ENCODE data around the gene TBL1XR1.

DNA sequence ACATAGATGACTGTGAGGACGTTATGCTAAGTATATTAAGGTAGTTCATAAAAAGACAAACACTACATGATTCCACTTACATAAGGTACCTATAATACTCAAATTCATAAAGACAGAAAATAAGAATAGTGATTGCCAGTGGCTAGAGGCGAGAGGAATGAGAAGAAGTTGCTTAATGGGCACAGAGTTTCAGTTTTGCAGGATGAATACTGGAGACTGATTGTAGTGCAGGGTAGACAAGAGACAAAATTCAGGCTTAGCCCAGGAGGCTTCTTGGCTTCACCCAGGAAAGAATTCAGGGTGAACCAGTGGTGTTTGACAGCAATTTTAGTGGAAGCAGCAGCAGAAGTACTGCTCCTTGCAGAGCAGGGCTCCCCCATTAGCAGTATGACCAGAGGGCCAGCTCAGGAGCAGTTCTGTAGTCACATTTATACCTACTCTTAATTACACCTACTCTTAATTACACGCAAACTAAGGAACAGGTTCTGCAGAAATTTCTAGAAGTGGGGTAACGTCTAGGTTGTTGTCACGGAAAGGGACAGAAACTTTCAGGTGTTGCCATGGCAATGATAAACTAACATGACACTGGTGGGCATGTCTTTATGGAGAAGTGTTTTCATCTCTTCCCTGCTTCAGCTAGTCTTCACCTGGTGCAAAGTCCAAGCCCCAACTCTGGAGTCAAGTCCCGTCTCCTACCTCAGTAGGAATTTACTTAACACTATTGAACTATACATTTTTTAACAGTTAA lies 55.2 kb downstream of the TBL1XR1 start:
- TF ChIP-seq, protein P1, sequence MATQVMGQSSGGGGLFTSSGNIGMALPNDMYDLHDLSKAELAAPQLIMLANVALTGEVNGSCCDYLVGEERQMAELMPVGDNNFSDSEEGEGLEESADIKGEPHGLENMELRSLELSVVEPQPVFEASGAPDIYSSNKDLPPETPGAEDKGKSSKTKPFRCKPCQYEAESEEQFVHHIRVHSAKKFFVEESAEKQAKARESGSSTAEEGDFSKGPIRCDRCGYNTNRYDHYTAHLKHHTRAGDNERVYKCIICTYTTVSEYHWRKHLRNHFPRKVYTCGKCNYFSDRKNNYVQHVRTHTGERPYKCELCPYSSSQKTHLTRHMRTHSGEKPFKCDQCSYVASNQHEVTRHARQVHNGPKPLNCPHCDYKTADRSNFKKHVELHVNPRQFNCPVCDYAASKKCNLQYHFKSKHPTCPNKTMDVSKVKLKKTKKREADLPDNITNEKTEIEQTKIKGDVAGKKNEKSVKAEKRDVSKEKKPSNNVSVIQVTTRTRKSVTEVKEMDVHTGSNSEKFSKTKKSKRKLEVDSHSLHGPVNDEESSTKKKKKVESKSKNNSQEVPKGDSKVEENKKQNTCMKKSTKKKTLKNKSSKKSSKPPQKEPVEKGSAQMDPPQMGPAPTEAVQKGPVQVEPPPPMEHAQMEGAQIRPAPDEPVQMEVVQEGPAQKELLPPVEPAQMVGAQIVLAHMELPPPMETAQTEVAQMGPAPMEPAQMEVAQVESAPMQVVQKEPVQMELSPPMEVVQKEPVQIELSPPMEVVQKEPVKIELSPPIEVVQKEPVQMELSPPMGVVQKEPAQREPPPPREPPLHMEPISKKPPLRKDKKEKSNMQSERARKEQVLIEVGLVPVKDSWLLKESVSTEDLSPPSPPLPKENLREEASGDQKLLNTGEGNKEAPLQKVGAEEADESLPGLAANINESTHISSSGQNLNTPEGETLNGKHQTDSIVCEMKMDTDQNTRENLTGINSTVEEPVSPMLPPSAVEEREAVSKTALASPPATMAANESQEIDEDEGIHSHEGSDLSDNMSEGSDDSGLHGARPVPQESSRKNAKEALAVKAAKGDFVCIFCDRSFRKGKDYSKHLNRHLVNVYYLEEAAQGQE (IDR thresholded peaks at IDR 0.05; ENCODE audit: insufficient read depth in 1 of 2, low read depth in 2 of 2, low read length in 2 of 2), result no peak
- no peak for TF ChIP-seq POLR2AphosphoS5 (IDR thresholded peaks at IDR 0.05; ENCODE audit: low read depth, low read length)
- no peak for TF ChIP-seq SIN3A (IDR thresholded peaks at IDR 0.05; ENCODE audit: borderline replicate concordance, insufficient read depth, low read length)
- TF ChIP-seq TAF1 (IDR thresholded peaks at IDR 0.05; ENCODE audit: borderline replicate concordance, insufficient read depth, low read length), result no peak
- TF ChIP-seq FOXP2 (optimal IDR thresholded peaks at IDR 0.05; ENCODE audit: borderline replicate concordance, extremely low read depth, extremely low read length, insufficient read depth), result no peak

Measured in PFSK-1 (cell line).